ENCODE data around the gene ZC2HC1C. TPM values are rescaled to one million over a fixed set of nuclear protein-coding genes. Genes with fewer than 3 reads are reported as not detected.

The ZC2HC1C gene
- total RNA-seq, 4 donors from 2014 or later: 4.4 to 8.0 (median 5.1) TPM

DNA sequence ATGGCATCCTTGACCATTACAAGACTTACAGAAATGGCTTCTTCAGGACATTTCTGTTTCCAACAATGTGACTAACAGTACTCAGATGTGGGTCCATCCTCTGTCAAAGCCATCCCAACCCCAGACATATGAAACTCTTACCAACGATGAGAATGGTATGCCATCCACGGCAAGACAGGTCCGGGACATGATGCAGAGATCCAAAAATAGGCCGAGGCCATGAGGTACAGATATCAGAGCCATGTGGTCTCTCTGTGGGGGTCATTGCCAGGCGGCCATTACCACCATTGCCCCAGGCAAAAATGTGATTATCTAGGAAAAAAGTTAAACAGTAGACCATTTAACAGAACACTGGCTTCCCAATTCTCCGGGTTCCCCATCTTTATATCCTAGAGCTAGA lies 27.5 kb downstream of the ZC2HC1C start:
- WGBS, 2 donors (ENCODE audit: low coverage in 1 of 2): 69 to 82% methylated on average over 3 to 6 of the region's 6 CpGs
- Histone ChIP-seq H3K27me3 (no peaks in the 10 kb centered on the region), H3K4me1 (no peaks in the 10 kb centered on the region), H3K36me3 (peaks cover 10 to 100% of the 10 kb centered on the region in 2 donors), H3K9me3 (no peaks in the 10 kb centered on the region), H3K4me3 (no peak overlapping the region), H3K27ac (no peak overlapping the region)
- TF ChIP-seq EP300 (IDR thresholded peaks at IDR 0.05) (no peak), POLR2A (IDR thresholded peaks at IDR 0.05) (no peak), POLR2AphosphoS5 (IDR thresholded peaks at IDR 0.05) (no peak)
- TF ChIP-seq, protein P1, sequence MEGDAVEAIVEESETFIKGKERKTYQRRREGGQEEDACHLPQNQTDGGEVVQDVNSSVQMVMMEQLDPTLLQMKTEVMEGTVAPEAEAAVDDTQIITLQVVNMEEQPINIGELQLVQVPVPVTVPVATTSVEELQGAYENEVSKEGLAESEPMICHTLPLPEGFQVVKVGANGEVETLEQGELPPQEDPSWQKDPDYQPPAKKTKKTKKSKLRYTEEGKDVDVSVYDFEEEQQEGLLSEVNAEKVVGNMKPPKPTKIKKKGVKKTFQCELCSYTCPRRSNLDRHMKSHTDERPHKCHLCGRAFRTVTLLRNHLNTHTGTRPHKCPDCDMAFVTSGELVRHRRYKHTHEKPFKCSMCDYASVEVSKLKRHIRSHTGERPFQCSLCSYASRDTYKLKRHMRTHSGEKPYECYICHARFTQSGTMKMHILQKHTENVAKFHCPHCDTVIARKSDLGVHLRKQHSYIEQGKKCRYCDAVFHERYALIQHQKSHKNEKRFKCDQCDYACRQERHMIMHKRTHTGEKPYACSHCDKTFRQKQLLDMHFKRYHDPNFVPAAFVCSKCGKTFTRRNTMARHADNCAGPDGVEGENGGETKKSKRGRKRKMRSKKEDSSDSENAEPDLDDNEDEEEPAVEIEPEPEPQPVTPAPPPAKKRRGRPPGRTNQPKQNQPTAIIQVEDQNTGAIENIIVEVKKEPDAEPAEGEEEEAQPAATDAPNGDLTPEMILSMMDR (IDR thresholded peaks at IDR 0.05): no peak
- ATAC-seq: no peak

DNA sequence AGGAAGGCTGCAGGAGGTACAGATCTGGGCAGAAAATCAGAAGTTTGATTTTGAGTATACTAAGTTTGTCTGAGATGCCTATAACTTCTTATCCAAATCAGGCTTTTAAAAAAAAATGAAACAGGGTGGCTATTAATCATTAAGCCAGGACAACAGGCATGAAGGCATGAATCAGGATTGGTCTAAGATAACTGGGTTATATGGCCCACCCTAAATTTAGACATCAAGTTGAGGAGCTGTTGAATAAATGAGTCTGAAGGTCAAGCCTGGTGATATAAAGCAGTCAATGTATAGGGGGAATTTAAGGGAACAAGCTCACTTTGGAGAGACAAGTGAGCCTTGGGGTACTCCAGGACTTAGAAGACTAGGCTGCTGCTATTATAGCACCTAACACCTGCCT lies 28.8 kb downstream of the ZC2HC1C start:
- no peak overlapping the region for H3K27ac ChIP-seq
- H3K36me3 ChIP-seq: peaks cover 10 to 99% of the 10 kb centered on the region in 2 donors
- TF ChIP-seq POLR2AphosphoS5 (IDR thresholded peaks at IDR 0.05): no peak
- TF ChIP-seq, protein P1 (IDR thresholded peaks at IDR 0.05): no peak
- no peak for TF ChIP-seq POLR2A (IDR thresholded peaks at IDR 0.05)
- no peak for TF ChIP-seq EP300 (IDR thresholded peaks at IDR 0.05)
- ATAC-seq: no peak
- no peaks in the 10 kb centered on the region for H3K9me3 ChIP-seq
- no peak overlapping the region for H3K4me3 ChIP-seq
- no peaks in the 10 kb centered on the region for H3K27me3 ChIP-seq
- no peaks in the 10 kb centered on the region for H3K4me1 ChIP-seq

DNA sequence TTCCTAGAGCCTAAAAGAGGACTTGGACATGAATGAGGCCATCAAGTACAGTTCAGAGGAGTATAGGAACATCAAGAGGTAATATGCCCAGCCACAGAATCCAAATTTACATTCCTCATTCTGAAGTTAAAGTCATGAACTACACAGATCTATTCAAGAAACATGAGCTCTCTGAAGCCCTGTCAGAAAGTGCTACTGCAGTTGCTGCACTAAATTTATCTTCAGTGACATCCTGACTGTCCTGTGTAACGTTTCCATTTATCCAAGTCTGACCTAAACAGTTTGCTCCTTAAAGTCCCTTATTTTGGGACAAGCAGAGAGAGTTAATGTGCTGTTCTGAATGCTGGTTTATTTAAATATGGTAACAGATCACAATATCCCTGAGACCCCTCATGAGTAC lies 29.2 kb downstream of the ZC2HC1C start:
- H3K4me1 ChIP-seq: no peaks in the 10 kb centered on the region
- H3K9me3 ChIP-seq: no peaks in the 10 kb centered on the region
- no peaks in the 10 kb centered on the region for H3K27me3 ChIP-seq
- TF ChIP-seq POLR2A (IDR thresholded peaks at IDR 0.05) (no peak), EP300 (IDR thresholded peaks at IDR 0.05) (no peak), POLR2AphosphoS5 (IDR thresholded peaks at IDR 0.05) (no peak)
- TF ChIP-seq, protein P1 (IDR thresholded peaks at IDR 0.05): no peak
- H3K36me3 ChIP-seq: peaks cover 10 to 99% of the 10 kb centered on the region in 2 donors
- H3K4me3 ChIP-seq: no peak overlapping the region
- no peak overlapping the region for H3K27ac ChIP-seq
- ATAC-seq: no peak
- WGBS, 2 donors (ENCODE audit: low coverage in 1 of 2): 20 to 100% methylated on average over 1 of the region's 1 CpG

DNA sequence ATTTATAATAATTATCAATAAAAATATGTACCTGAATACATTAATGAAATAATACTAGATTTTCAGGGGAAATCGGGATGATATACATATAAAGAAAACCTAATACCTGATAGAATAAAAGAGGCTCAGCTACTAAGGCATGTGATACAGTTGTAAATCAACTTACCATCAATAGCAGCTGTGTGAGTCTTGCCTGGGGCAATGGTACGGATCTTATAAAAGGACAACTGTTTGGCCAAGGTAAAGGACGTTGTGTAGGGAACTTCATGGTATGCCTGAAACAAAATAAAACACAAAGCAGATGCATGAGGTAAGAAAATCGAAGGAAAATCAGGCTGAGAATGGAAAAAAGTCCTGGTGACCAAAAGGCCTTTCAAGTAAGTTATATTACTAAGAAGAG lies 32.0 kb downstream of the ZC2HC1C start:
- Histone ChIP-seq H3K4me3 (no peak overlapping the region), H3K36me3 (peaks cover 3 to 99% of the 10 kb centered on the region in 2 donors), H3K27me3 (no peaks in the 10 kb centered on the region), H3K27ac (no peak overlapping the region), H3K4me1 (no peaks in the 10 kb centered on the region), H3K9me3 (no peaks in the 10 kb centered on the region)
- 74 to 89% methylated on average over 4 of the region's 4 CpGs for WGBS, 2 donors (ENCODE audit: low coverage in 1 of 2)
- no peak for ATAC-seq
- no peak for TF ChIP-seq POLR2A (IDR thresholded peaks at IDR 0.05)
- no peak for TF ChIP-seq POLR2AphosphoS5 (IDR thresholded peaks at IDR 0.05)
- TF ChIP-seq, protein P1 (IDR thresholded peaks at IDR 0.05): no peak
- no peak for TF ChIP-seq EP300 (IDR thresholded peaks at IDR 0.05)

DNA sequence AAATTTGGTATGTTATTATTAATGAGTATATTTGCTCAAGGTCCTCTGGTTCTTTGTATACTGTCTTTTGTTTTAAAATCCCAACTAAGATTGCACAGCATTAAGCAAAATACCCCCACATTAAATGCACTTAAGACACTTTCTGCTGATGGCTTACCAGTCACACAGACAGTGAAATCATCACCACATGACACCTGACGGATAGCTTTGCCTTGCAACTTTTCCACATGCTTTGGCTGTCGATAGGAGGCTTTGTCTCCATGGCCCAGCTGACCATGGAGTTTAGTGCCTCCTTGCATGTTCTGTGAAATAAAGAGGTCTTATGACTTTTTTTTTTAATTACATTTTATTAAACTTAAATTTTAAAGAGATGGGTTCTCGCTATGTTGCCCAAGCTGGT lies 37.7 kb downstream of the ZC2HC1C start:
- Histone ChIP-seq H3K27ac (no peak overlapping the region), H3K36me3 (peaks cover 11 to 100% of the 10 kb centered on the region in 2 donors)
- 72 to 79% methylated on average over 2 of the region's 3 CpGs for WGBS, 2 donors (ENCODE audit: low coverage in 1 of 2)

More for the DNA sequence above, 37.7 kb downstream of the ZC2HC1C start:
- TF ChIP-seq POLR2A (IDR thresholded peaks at IDR 0.05) (no peak), EP300 (IDR thresholded peaks at IDR 0.05) (no peak), POLR2AphosphoS5 (IDR thresholded peaks at IDR 0.05) (no peak)
- TF ChIP-seq, protein P1 (IDR thresholded peaks at IDR 0.05): no peak
- no peaks in the 10 kb centered on the region for H3K9me3 ChIP-seq
- no peak overlapping the region for H3K4me3 ChIP-seq
- H3K4me1 ChIP-seq: no peaks in the 10 kb centered on the region
- H3K27me3 ChIP-seq: no peaks in the 10 kb centered on the region
- ATAC-seq: no peak
